CD4-positive, alpha-beta T cell (primary cell): ENCODE results near the gene TUBA4B. TPM values are rescaled to one million over a fixed set of nuclear protein-coding genes. Genes with fewer than 3 reads are reported as not detected.

Experiments
- ATAC-seq: fragments of 200-7000 bp; cut with Tn5 transposase; one replicate; pipeline ENCODE4 v1.10.0; 2022; ENCODE audit warnings: mild to moderate bottlenecking; ENCODE audit not compliant: poor library complexity
- CTCF ChIA-PET: fragments of 350-600 bp; sonication (Branson Sonifier 250); formaldehyde crosslinking; loops from one replicate; lab custom pipeline; 2021; ENCODE audit warnings: antibody characterized with exemption, inconsistent platforms; lab: Charles Lee
- POLR2A ChIA-PET: fragments of 350-600 bp; sonication (Branson Sonifier 250); formaldehyde crosslinking; loops from one replicate; lab custom pipeline; 2021; ENCODE audit warnings: antibody characterized with exemption, inconsistent platforms; lab: Charles Lee
- DNase-seq, 14 experiments: peaks; one replicate each; pipeline ENCODE4 v3.0.0-alpha.2; 2013 to 2020; ENCODE audit warnings: mixed read lengths in 2 of 14
- H3K27ac ChIP-seq, 2 donors: one replicate each; pipeline versions ENCODE4 v1.5.1 to v1.7.0; 2013; ENCODE audit warnings: low read length in 2 of 2, low read depth in 1 of 2, mild to moderate bottlenecking in 1 of 2
- H3K27me3 ChIP-seq, 2 experiments: 1 replicate in 1 of 2; 2 replicates in 1 of 2; pipeline versions ENCODE4 v1.6.1 to v1.7.0; 2013; ENCODE audit warnings: low read length in 2 of 2, control low read depth in 1 of 2, mild to moderate bottlenecking in 1 of 2, moderate library complexity in 1 of 2; ENCODE audit not compliant: insufficient read depth in 2 of 2, control insufficient read depth in 1 of 2
- H3K36me3 ChIP-seq: one replicate; pipeline ENCODE4 v1.6.1; 2013; ENCODE audit warnings: low read length, control low read depth; ENCODE audit not compliant: insufficient read depth
- H3K4me1 ChIP-seq: one replicate; pipeline ENCODE4 v1.6.1; 2013; ENCODE audit warnings: low read length, control low read depth; ENCODE audit not compliant: insufficient read depth
- H3K4me3 ChIP-seq: one replicate; pipeline ENCODE4 v1.5.1; 2013; ENCODE audit warnings: mild to moderate bottlenecking, low read length, moderate library complexity
- H3K9me3 ChIP-seq, 2 experiments: 1 replicate in 1 of 2; 2 replicates in 1 of 2; pipeline versions ENCODE4 v1.6.1 to v1.7.0; 2013; ENCODE audit warnings: low read length in 2 of 2, mild to moderate bottlenecking in 2 of 2, control low read depth in 1 of 2, moderate library complexity in 1 of 2; ENCODE audit not compliant: control insufficient read depth in 1 of 2, insufficient read depth in 1 of 2
- H3K27ac Mint-ChIP-seq: one replicate; pipeline ENCODE4 v1.8.0; 2020; ENCODE audit warnings: mixed read lengths
- H3K27me3 Mint-ChIP-seq: one replicate; pipeline ENCODE4 v1.8.0; 2021; ENCODE audit warnings: mixed read lengths
- H3K36me3 Mint-ChIP-seq: one replicate; pipeline ENCODE4 v1.8.0; 2021; ENCODE audit warnings: low read depth, mixed read lengths
- H3K4me1 Mint-ChIP-seq: one replicate; pipeline ENCODE4 v1.8.0; 2021; ENCODE audit warnings: low read depth, mixed read lengths
- H3K4me3 Mint-ChIP-seq: one replicate; pipeline ENCODE4 v1.8.0; 2020; ENCODE audit warnings: mild to moderate bottlenecking, mixed read lengths
- H3K9me3 Mint-ChIP-seq: one replicate; pipeline ENCODE4 v1.8.0; 2020; ENCODE audit warnings: mixed read lengths
- CTCF ChIP-seq: fragments of 200-600 bp; IDR thresholded peaks from one replicate; pipeline ENCODE4 v1.8.0; 2022; ENCODE audit warnings: antibody characterized with exemption, mild to moderate bottlenecking
- intact Hi-C, 2 experiments: fragments of 100-400 bp; cut with DNase I in 1 of 2; cut with micrococcal nuclease in 1 of 2; formaldehyde crosslinking; loops; one replicate each; pipeline versions ENCODE4 v1.15.1 to v1.9.0; 2023 to 2025; cut with DNase I, micrococcal nuclease
- total RNA-seq, 174 experiments: library from RNA in 2 of 174; stranded (reverse) in 2 of 174; gene quantifications; one replicate each; pipeline ENCODE4 v1.2.3 and lab custom pipeline; 2021 to 2026

The TUBA4B gene
- total RNA-seq, 2 experiments from 2014 or later = not detected

- Histone ChIP-seq H3K9me3 (no peaks in the 10 kb centered on the region), H3K4me3 (no peak overlapping the region), H3K4me1 (peaks cover 28% of the 10 kb centered on the region), H3K27ac (no peak overlapping the region), H3K27me3 (no peaks in the 10 kb centered on the region), H3K36me3 (peaks cover 68% of the 10 kb centered on the region)
- no peak for DNase-seq
- intact Hi-C loops = no loop called here
- ATAC-seq = no peak
- Mint-ChIP-seq H3K4me3 (peak overlapping the region; percentile 56), H3K27ac (peak overlapping the region; percentile 9), H3K9me3 (no peaks in the 10 kb centered on the region), H3K27me3 (no peaks in the 10 kb centered on the region), H3K4me1 (peaks cover 42% of the 10 kb centered on the region), H3K36me3 (peaks cover 80% of the 10 kb centered on the region)
- no peak for TF ChIP-seq CTCF
- POLR2A ChIA-PET = interaction anchor here (0.8 kb wide), 1 partner anchor 25 kb away, joined by 3 read pairs; no protein-coding TSS in a partner anchor
- CTCF ChIA-PET = interaction anchor here (1.1 kb wide), 1 partner anchor 71 kb away, joined by 4 read pairs; no protein-coding TSS in a partner anchor
Observed at GRCh38 chr2:219223831-219224610, 29.0 kb upstream of the TUBA4B start.

GRCh38 chr2:219225350-219225749, 27.7 kb upstream of the TUBA4B start:
- ATAC-seq = no peak
- peaks cover 47% of the 10 kb centered on the region for H3K4me1 Mint-ChIP-seq
- H3K9me3 ChIP-seq = no peaks in the 10 kb centered on the region

More at GRCh38 chr2:219225350-219225749, 27.7 kb upstream of the TUBA4B start:
- H3K9me3 Mint-ChIP-seq = no peaks in the 10 kb centered on the region
- H3K4me3 Mint-ChIP-seq = no peak overlapping the region
- no peak overlapping the region for H3K27ac Mint-ChIP-seq
- peaks cover 80% of the 10 kb centered on the region for H3K36me3 Mint-ChIP-seq
- Histone ChIP-seq H3K4me3 (no peak overlapping the region), H3K27ac (no peak overlapping the region), H3K4me1 (peaks cover 23% of the 10 kb centered on the region), H3K36me3 (peaks cover 61% of the 10 kb centered on the region), H3K27me3 (no peaks in the 10 kb centered on the region)
- ChIA-PET CTCF (no interaction called here), POLR2A (no interaction called here)
- DNase-seq = no peak
- intact Hi-C loops = loop anchor here in 1 of 2 experiments (5.0 kb wide), 1 partner anchor 67 kb away; no protein-coding TSS in a partner anchor
- no peak for TF ChIP-seq CTCF
- H3K27me3 Mint-ChIP-seq = no peaks in the 10 kb centered on the region
